Measurements from ENCODE around the gene BCKDHA. TPM values are rescaled to one million over a fixed set of nuclear protein-coding genes. Genes with fewer than 3 reads are reported as not detected.

Gene BCKDHA
- total and polyA plus RNA-seq, 9 of the 15 experiments (the other 6 are each of a cell fraction or from before 2014, with no cell fraction given): 4.5 to 52.5 (median 14.1) TPM

DNA sequence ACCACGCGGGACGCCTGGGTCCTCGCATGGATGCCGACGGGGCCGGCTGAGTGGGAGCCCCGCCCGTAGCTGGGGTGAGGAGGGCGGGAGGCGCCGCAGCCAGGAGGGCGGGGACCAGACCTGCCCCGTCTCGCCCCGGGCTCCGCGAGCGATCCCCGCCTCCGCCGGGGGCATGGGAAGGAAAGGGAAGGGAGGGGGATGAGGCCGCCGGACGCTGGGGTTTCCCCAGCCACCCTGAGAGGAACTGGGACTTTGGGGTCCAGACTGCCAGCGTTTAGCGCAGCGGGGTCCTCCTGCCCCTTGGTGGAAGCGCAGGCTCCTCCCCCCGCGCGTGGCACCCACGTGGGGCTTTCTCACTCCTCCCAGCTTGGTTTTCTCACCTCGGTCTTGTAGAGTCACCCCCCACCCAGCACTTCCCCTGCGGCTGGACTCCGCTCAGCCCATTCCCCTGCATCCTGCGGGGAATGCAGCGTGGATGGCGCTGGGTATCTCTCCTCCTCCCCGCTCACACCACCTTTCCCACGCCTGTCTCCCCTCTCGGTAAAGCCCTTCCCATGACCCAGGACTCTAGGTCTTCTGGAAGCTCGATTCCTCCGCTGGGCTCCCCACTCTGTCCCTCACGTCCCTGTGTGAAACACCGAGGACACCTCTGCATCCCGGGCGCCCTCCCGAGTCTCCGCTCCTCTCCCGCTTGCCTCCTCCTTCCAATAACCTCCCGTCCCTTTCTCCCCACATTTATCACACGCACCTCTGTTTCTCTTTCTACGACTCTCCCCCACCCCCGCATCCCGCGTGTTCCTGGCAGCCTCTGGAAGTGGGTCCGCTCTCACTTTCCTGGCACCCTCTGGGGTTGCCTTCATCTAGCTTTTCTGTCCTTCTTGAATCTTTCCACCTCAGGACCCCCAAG, 46.0 kb upstream of the BCKDHA start (continued):
- TF ChIP-seq ZBTB33 (CRISPR knock-in tag; IDR thresholded peaks at IDR 0.05) (no peak), TCF7L2 (IDR thresholded peaks at IDR 0.05; ENCODE audit: low read depth, low read length) (no peak), ZC3H11A (IDR thresholded peaks at IDR 0.05; ENCODE audit: low read depth, low read length) (no peak), EGR1 (conservative IDR thresholded peaks at IDR 0.05) (peak; percentile 90), MNT (conservative IDR thresholded peaks at IDR 0.05) (peak; percentile 90 to 91), TEAD2 (tag; IDR thresholded peaks at IDR 0.05) (no peak), ZZZ3 (IDR thresholded peaks at IDR 0.05) (no peak), CCNT2 (IDR thresholded peaks at IDR 0.05; ENCODE audit: borderline replicate concordance, extremely low read depth, insufficient read length, low read depth, low read length) (peak; percentile 65), SRF (CRISPR knock-in tag; IDR thresholded peaks at IDR 0.05) (peak in 1 of 2 experiments; percentile 58; a peak in 1 of 4 replicates), ZBTB1 (CRISPR knock-in tag; IDR thresholded peaks at IDR 0.05; ENCODE audit: borderline replicate concordance, low read depth) (no peak), BACH1 (tag; IDR thresholded peaks at IDR 0.05) (no peak), ZNF707 (CRISPR knock-in tag; conservative IDR thresholded peaks at IDR 0.05) (no peak), TEAD4 (IDR thresholded peaks at IDR 0.05; ENCODE audit: low read length) (no peak), TEAD4 (CRISPR knock-in tag; IDR thresholded peaks at IDR 0.05; ENCODE audit: borderline replicate concordance) (no peak), ZNF436 (CRISPR knock-in tag; IDR thresholded peaks at IDR 0.05) (no peak), SNIP1 (IDR thresholded peaks at IDR 0.05; ENCODE audit: low read depth) (no peak)
- TF ChIP-seq, protein P1, sequence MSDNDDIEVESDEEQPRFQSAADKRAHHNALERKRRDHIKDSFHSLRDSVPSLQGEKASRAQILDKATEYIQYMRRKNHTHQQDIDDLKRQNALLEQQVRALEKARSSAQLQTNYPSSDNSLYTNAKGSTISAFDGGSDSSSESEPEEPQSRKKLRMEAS (CRISPR knock-in tag; IDR thresholded peaks at IDR 0.05): peak; percentile 50; the same call in 1 of the 2 replicates
- TF ChIP-seq, protein P2, sequence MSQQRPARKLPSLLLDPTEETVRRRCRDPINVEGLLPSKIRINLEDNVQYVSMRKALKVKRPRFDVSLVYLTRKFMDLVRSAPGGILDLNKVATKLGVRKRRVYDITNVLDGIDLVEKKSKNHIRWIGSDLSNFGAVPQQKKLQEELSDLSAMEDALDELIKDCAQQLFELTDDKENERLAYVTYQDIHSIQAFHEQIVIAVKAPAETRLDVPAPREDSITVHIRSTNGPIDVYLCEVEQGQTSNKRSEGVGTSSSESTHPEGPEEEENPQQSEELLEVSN (IDR thresholded peaks at IDR 0.05; ENCODE audit: borderline replicate concordance in 1 of 2, extremely low read depth in 1 of 2, insufficient read depth in 1 of 2, insufficient read length in 1 of 2, low read depth in 1 of 2, low read length in 1 of 2, poor library complexity in 1 of 2, severe bottlenecking in 1 of 2): peak; percentile 38 to 67
- TF ChIP-seq, protein P3, sequence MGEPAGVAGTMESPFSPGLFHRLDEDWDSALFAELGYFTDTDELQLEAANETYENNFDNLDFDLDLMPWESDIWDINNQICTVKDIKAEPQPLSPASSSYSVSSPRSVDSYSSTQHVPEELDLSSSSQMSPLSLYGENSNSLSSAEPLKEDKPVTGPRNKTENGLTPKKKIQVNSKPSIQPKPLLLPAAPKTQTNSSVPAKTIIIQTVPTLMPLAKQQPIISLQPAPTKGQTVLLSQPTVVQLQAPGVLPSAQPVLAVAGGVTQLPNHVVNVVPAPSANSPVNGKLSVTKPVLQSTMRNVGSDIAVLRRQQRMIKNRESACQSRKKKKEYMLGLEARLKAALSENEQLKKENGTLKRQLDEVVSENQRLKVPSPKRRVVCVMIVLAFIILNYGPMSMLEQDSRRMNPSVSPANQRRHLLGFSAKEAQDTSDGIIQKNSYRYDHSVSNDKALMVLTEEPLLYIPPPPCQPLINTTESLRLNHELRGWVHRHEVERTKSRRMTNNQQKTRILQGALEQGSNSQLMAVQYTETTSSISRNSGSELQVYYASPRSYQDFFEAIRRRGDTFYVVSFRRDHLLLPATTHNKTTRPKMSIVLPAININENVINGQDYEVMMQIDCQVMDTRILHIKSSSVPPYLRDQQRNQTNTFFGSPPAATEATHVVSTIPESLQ (CRISPR knock-in tag; IDR thresholded peaks at IDR 0.05): no peak

Measured in K562 (cell line).